GM23248 (cell line): ENCODE data around the gene MSH3.

Experiments used
- EZH2 ChIP-seq: fragments of 200-600 bp; sonication (generic); IDR thresholded peaks from 2 replicates; pipeline ENCODE4 v1.6.1; 2018; ENCODE audit warnings: antibody characterized with exemption, mild to moderate bottlenecking; ENCODE audit not compliant: insufficient read depth, poor library complexity, severe bottlenecking
- EZH2phosphoT487 ChIP-seq: fragments of 200-600 bp; sonication (generic); IDR thresholded peaks from 2 replicates; pipeline ENCODE4 v1.6.1; 2018; ENCODE audit warnings: antibody characterized with exemption, moderate library complexity, mild to moderate bottlenecking, low read depth; ENCODE audit not compliant: insufficient read depth

- TF ChIP-seq EZH2 (no peak), EZH2phosphoT487 (no peak)
Observed at GRCh38 chr5:80739057-80739456, 84.6 kb downstream of the MSH3 start.
